Measurements from ENCODE around the gene SCRN1. TPM values are rescaled to one million over a fixed set of nuclear protein-coding genes. Genes with fewer than 3 reads are reported as not detected.

The SCRN1 gene
- polyA plus RNA-seq, 1 donor from 2014 or later, result 130 TPM

DNA sequence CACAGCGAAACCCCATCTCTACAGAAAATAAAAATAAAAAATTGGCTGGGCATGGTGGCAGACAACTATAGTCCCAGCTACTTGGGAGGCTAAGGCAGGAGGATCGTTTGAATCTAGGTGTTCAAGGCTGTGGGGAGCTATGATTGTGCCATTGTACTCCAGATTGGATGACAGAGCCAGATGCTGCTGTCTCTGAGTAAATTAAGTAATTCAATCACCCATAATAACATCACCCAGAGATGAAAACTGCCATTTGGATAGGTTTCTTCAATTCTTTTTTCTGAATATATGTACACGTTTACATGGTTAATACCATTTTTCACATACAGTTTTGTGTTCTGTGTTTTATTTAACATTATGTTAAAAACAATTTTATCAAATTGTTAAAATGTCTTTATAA, 104.0 kb downstream of the SCRN1 start:
- H3K4me3 ChIP-seq (ENCODE audit: low read length), result no peak overlapping the region
- H3K4me2 ChIP-seq (ENCODE audit: low read length), result no peak overlapping the region
- H3K9me3 ChIP-seq (ENCODE audit: low read length), result no peaks in the 10 kb centered on the region
- H2AFZ ChIP-seq (ENCODE audit: low read depth, low read length), result no peak overlapping the region
- H3K36me3 ChIP-seq (ENCODE audit: insufficient read depth, low read length), result no peaks in the 10 kb centered on the region
- no peaks in the 10 kb centered on the region for H3F3A ChIP-seq (ENCODE audit: insufficient read depth, low read length, poor library complexity, severe bottlenecking)
- no peaks in the 10 kb centered on the region for H3K9me2 ChIP-seq (ENCODE audit: insufficient read depth, low read length)
- H3K79me2 ChIP-seq (replicated peaks; ENCODE audit: insufficient read depth, low read length), result no peaks in the 10 kb centered on the region
- H4K20me1 ChIP-seq (ENCODE audit: insufficient read depth), result no peaks in the 10 kb centered on the region
- no peak for TF ChIP-seq EP300 (conservative IDR thresholded peaks at IDR 0.05; ENCODE audit: poor library complexity, severe bottlenecking)
- no peak for TF ChIP-seq EZH2 (IDR thresholded peaks at IDR 0.05; ENCODE audit: borderline replicate concordance, insufficient read depth, low read length, poor library complexity, severe bottlenecking)
- no peak for TF ChIP-seq POLR2AphosphoS5 (IDR thresholded peaks at IDR 0.05)
- no peak for TF ChIP-seq RAD21 (conservative IDR thresholded peaks at IDR 0.05)
- TF ChIP-seq SMC3 (conservative IDR thresholded peaks at IDR 0.05; ENCODE audit: poor library complexity), result no peak
- no peak for TF ChIP-seq TAF1 (IDR thresholded peaks at IDR 0.05; ENCODE audit: low read depth)
- TF ChIP-seq, protein P1, sequence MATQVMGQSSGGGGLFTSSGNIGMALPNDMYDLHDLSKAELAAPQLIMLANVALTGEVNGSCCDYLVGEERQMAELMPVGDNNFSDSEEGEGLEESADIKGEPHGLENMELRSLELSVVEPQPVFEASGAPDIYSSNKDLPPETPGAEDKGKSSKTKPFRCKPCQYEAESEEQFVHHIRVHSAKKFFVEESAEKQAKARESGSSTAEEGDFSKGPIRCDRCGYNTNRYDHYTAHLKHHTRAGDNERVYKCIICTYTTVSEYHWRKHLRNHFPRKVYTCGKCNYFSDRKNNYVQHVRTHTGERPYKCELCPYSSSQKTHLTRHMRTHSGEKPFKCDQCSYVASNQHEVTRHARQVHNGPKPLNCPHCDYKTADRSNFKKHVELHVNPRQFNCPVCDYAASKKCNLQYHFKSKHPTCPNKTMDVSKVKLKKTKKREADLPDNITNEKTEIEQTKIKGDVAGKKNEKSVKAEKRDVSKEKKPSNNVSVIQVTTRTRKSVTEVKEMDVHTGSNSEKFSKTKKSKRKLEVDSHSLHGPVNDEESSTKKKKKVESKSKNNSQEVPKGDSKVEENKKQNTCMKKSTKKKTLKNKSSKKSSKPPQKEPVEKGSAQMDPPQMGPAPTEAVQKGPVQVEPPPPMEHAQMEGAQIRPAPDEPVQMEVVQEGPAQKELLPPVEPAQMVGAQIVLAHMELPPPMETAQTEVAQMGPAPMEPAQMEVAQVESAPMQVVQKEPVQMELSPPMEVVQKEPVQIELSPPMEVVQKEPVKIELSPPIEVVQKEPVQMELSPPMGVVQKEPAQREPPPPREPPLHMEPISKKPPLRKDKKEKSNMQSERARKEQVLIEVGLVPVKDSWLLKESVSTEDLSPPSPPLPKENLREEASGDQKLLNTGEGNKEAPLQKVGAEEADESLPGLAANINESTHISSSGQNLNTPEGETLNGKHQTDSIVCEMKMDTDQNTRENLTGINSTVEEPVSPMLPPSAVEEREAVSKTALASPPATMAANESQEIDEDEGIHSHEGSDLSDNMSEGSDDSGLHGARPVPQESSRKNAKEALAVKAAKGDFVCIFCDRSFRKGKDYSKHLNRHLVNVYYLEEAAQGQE (IDR thresholded peaks at IDR 0.05; ENCODE audit: borderline replicate concordance), result no peak
- TF ChIP-seq, protein P2, sequence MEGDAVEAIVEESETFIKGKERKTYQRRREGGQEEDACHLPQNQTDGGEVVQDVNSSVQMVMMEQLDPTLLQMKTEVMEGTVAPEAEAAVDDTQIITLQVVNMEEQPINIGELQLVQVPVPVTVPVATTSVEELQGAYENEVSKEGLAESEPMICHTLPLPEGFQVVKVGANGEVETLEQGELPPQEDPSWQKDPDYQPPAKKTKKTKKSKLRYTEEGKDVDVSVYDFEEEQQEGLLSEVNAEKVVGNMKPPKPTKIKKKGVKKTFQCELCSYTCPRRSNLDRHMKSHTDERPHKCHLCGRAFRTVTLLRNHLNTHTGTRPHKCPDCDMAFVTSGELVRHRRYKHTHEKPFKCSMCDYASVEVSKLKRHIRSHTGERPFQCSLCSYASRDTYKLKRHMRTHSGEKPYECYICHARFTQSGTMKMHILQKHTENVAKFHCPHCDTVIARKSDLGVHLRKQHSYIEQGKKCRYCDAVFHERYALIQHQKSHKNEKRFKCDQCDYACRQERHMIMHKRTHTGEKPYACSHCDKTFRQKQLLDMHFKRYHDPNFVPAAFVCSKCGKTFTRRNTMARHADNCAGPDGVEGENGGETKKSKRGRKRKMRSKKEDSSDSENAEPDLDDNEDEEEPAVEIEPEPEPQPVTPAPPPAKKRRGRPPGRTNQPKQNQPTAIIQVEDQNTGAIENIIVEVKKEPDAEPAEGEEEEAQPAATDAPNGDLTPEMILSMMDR (IDR thresholded peaks at IDR 0.05; ENCODE audit: poor library complexity, severe bottlenecking), result no peak
- no peak overlapping the region for H3K9ac ChIP-seq (ENCODE audit: low read length)
- no peaks in the 10 kb centered on the region for H3K27me3 ChIP-seq (ENCODE audit: insufficient read depth, low read depth, low read length)
- no peak overlapping the region for H3K27ac ChIP-seq (ENCODE audit: low read length)

DNA sequence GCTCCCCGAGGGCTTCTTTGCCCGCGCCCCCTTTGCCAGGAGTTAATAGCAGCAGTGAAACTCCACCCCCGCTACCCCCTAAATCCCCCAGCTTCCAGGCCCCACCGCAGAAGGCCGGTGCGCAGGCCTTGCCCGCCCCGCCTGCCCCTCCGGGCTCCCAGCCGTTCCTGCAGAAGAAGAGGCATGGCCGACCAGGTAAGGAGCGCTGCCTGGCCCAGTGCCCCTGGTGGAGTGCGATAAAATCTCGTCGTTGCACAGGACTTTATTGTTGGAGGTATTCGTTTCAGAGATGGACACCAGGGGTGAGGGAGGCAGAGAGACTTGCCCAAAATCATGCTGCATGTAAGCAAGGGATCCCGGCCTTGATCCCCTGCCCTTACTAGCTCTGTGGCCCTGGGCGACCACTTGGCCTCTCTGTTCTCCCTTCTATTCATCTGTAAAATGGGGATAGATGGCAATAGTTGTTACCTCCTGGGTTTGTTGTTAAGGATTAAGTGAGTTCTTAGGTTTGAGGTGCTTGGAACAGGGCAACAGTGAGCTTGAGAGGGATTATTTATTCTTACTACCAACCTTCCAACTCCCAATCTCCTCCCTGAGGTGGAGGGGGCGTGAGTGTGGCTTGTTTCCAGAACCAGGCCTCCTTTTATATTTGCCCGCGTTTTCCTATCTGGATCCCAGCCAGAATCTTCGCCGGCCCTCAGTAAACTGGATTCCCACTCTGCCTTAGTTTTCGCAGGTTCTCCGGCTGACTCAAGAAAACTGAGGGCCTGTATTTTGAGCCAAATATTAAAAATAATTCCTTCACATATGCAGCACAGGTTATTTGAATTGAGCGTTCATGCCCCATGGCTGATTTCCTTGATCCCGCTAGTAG, 105.0 kb downstream of the SCRN1 start:
- no peaks in the 10 kb centered on the region for H3K36me3 ChIP-seq (ENCODE audit: insufficient read depth, low read length)
- no peak for TF ChIP-seq MXI1 (conservative IDR thresholded peaks at IDR 0.05; ENCODE audit: poor library complexity, severe bottlenecking)
- TF ChIP-seq TAF1 (IDR thresholded peaks at IDR 0.05; ENCODE audit: low read depth), result no peak
- TF ChIP-seq RAD21 (conservative IDR thresholded peaks at IDR 0.05), result no peak
- no peak for TF ChIP-seq POLR2AphosphoS5 (IDR thresholded peaks at IDR 0.05)
- no peak for TF ChIP-seq EZH2 (IDR thresholded peaks at IDR 0.05; ENCODE audit: borderline replicate concordance, insufficient read depth, low read length, poor library complexity, severe bottlenecking)
- TF ChIP-seq, protein P1 (IDR thresholded peaks at IDR 0.05; ENCODE audit: borderline replicate concordance), result no peak
- TF ChIP-seq EP300 (conservative IDR thresholded peaks at IDR 0.05; ENCODE audit: poor library complexity, severe bottlenecking), result no peak
- no peak overlapping the region for H3K4me2 ChIP-seq (ENCODE audit: low read length)
- H3K9me2 ChIP-seq (ENCODE audit: insufficient read depth, low read length), result no peaks in the 10 kb centered on the region
- no peaks in the 10 kb centered on the region for H3K27me3 ChIP-seq (ENCODE audit: insufficient read depth, low read depth, low read length)
- H3K79me2 ChIP-seq (replicated peaks; ENCODE audit: insufficient read depth, low read length), result no peaks in the 10 kb centered on the region
- no peak overlapping the region for H2AFZ ChIP-seq (ENCODE audit: low read depth, low read length)
- no peaks in the 10 kb centered on the region for H4K20me1 ChIP-seq (ENCODE audit: insufficient read depth)
- H3F3A ChIP-seq (ENCODE audit: insufficient read depth, low read length, poor library complexity, severe bottlenecking), result no peaks in the 10 kb centered on the region
- no peak overlapping the region for H3K27ac ChIP-seq (ENCODE audit: low read length)
- no peak overlapping the region for H3K4me3 ChIP-seq (ENCODE audit: low read length)
- no peak overlapping the region for H3K9ac ChIP-seq (ENCODE audit: low read length)
- H3K9me3 ChIP-seq (ENCODE audit: low read length), result no peaks in the 10 kb centered on the region

Data from neural cell (in vitro differentiated cells).